ENCODE results near the gene NPC1. TPM values are rescaled to one million over a fixed set of nuclear protein-coding genes. Genes with fewer than 3 reads are reported as not detected.

The NPC1 gene
- total RNA-seq, 1 experiment from 2014 or later: 51.6 TPM

DNA sequence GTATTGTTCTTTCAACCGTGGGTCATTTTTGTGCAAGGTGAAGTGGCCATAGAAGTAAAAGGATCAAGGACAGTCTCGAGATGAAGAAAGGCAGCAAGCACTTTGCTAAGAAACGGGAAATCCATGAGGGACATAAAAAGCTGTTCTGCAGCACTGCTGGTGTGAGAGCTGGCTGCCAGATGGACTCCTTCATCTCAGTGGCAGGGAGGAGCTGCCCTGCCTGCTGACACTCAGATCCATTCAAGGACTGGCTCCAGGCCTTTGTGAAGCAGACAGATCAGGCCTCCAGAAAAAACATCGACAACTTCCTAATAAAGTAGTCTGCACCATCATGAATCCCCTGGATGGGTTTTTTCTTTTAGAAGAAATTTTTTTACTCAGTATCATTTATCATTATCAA lies 53.5 kb downstream of the NPC1 start:
- H2AFZ ChIP-seq (ENCODE audit: low read depth, low read length, poor library complexity, severe bottlenecking): no peak overlapping the region
- H3K27me3 ChIP-seq (ENCODE audit: insufficient read depth, low read length): no peaks in the 10 kb centered on the region
- no TSS peak for BruUV-seq (replicated peaks)
- no peak overlapping the region for H3K9ac ChIP-seq (ENCODE audit: low read length)
- peaks cover 39 to 56% of the 10 kb centered on the region in 2 experiments; a peak in 3 of 4 replicates for H3K36me3 ChIP-seq (ENCODE audit: control insufficient read depth in 1 of 2, insufficient read depth in 2 of 2, low read length in 2 of 2)
- no peak for TF ChIP-seq FOSL1 (IDR thresholded peaks at IDR 0.05; ENCODE audit: low read depth)
- no peak for TF ChIP-seq ELF1 (IDR thresholded peaks at IDR 0.05; ENCODE audit: borderline replicate concordance, low read depth)
- no peak for TF ChIP-seq SRF (IDR thresholded peaks at IDR 0.05; ENCODE audit: low read depth)
- no peak for TF ChIP-seq ZBTB33 (IDR thresholded peaks at IDR 0.05; ENCODE audit: extremely low read depth, insufficient replicate concordance, low read length)
- no peak for TF ChIP-seq TCF7L2 (IDR thresholded peaks at IDR 0.05; ENCODE audit: borderline replicate concordance, extremely low read depth, insufficient read depth, insufficient read length)
- no peak for TF ChIP-seq EGR1 (IDR thresholded peaks at IDR 0.05; ENCODE audit: low read depth)
- TF ChIP-seq SIN3A (IDR thresholded peaks at IDR 0.05; ENCODE audit: low read depth): no peak
- no peak for TF ChIP-seq ZNF274 (IDR thresholded peaks at IDR 0.05; ENCODE audit: low read depth, low read length)
- ATAC-seq: no peak
- no peaks in the 10 kb centered on the region for H3K9me3 ChIP-seq (ENCODE audit: control insufficient read depth in 1 of 2, insufficient read depth in 1 of 2, low read depth in 1 of 2, low read length in 2 of 2)
- CTCF ChIA-PET: no interaction called here
- H3K79me2 ChIP-seq (ENCODE audit: insufficient read depth, low read length): no peaks in the 10 kb centered on the region
- H4K20me1 ChIP-seq (ENCODE audit: insufficient read depth): no peaks in the 10 kb centered on the region
- no peak overlapping the region for H3K4me3 ChIP-seq (replicated peaks in 1 of 2; ENCODE audit: low read depth in 1 of 2, low read length in 2 of 2)
- no peak overlapping the region for H3K4me2 ChIP-seq (ENCODE audit: low read length)
- intact Hi-C loops (cut with micrococcal nuclease): no loop called here
- DNase-seq (ENCODE audit: low read depth, low spot score): no peak
- RAD21 ChIA-PET (ENCODE audit: low non-redundant PET in 1 of 2, low total read pairs in 2 of 2, uncharacterized antibody in 2 of 2, unreplicated experiment in 2 of 2): no interaction called here
- POLR2A ChIA-PET: no interaction called here
- H3K27ac ChIP-seq (ENCODE audit: low read depth, low read length): no peak overlapping the region
- peaks cover 13 to 25% of the 10 kb centered on the region in 2 experiments for H3K4me1 ChIP-seq (ENCODE audit: control insufficient read depth in 1 of 2, insufficient read depth in 2 of 2, low read length in 2 of 2)
- H3K9me2 ChIP-seq (ENCODE audit: insufficient read depth): no peaks in the 10 kb centered on the region

- ATAC-seq (no peak), DNase-seq (ENCODE audit: low read depth, low spot score) (no peak)
- Histone ChIP-seq H3K79me2 (ENCODE audit: insufficient read depth, low read length) (no peaks in the 10 kb centered on the region), H4K20me1 (ENCODE audit: insufficient read depth) (no peaks in the 10 kb centered on the region), H3K36me3 (ENCODE audit: control insufficient read depth in 1 of 2, insufficient read depth in 2 of 2, low read length in 2 of 2) (peaks cover 38 to 53% of the 10 kb centered on the region in 2 experiments; a peak in 3 of 4 replicates), H3K9ac (ENCODE audit: low read length) (no peak overlapping the region), H2AFZ (ENCODE audit: low read depth, low read length, poor library complexity, severe bottlenecking) (no peak overlapping the region), H3K27me3 (ENCODE audit: insufficient read depth, low read length) (no peaks in the 10 kb centered on the region), H3K4me3 (replicated peaks in 1 of 2; ENCODE audit: low read depth in 1 of 2, low read length in 2 of 2) (no peak overlapping the region), H3K9me3 (ENCODE audit: control insufficient read depth in 1 of 2, insufficient read depth in 1 of 2, low read depth in 1 of 2, low read length in 2 of 2) (no peaks in the 10 kb centered on the region), H3K27ac (ENCODE audit: low read depth, low read length) (no peak overlapping the region), H3K4me2 (ENCODE audit: low read length) (no peak overlapping the region), H3K9me2 (ENCODE audit: insufficient read depth) (no peaks in the 10 kb centered on the region), H3K4me1 (ENCODE audit: control insufficient read depth in 1 of 2, insufficient read depth in 2 of 2, low read length in 2 of 2) (peaks cover 13 to 25% of the 10 kb centered on the region in 2 experiments)
- ChIA-PET POLR2A (no interaction called here), RAD21 (ENCODE audit: low non-redundant PET in 1 of 2, low total read pairs in 2 of 2, uncharacterized antibody in 2 of 2, unreplicated experiment in 2 of 2) (no interaction called here), CTCF (interaction anchor here (1.3 kb wide), 1 partner anchor 171 kb away, joined by 4 read pairs; no protein-coding TSS in a partner anchor)
- intact Hi-C loops (cut with micrococcal nuclease): no loop called here
- TF ChIP-seq ELF1 (IDR thresholded peaks at IDR 0.05; ENCODE audit: borderline replicate concordance, low read depth) (no peak), CBX3 (IDR thresholded peaks at IDR 0.05; ENCODE audit: low read depth) (no peak), JUND (IDR thresholded peaks at IDR 0.05) (no peak), ZFX (IDR thresholded peaks at IDR 0.05) (no peak), ZBTB33 (IDR thresholded peaks at IDR 0.05; ENCODE audit: extremely low read depth, insufficient replicate concordance, low read length) (no peak), POLR2A (IDR thresholded peaks at IDR 0.05; ENCODE audit: borderline replicate concordance, extremely low read depth, insufficient read depth, insufficient read length) (no peak)
- no TSS peak for BruUV-seq (replicated peaks)
Measured at GRCh38 chr18:23531912-23532311, 54.4 kb downstream of the NPC1 start.
